ENCODE data around the gene LCE1E.

Gene LCE1E

DNA sequence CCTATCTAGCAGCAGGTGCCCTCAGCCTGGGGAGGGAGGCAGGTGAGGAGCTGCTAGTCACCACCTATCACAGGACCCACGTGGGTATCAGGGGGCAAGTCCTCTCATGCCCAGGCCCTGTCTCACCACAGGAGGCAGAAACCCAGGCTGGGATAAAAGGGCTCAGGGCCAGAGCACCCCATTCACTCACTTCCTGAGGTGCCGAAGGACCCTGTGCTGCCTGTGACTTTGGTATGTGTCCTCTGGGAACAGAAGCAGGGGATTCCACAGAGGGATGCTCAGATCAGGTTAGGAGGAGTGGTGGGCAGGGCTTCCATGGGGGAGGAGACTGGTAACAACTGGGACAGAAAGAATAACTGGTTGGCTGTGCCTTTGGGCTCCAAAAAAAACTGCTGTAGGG lies at the start of gene LCE1E:
Gene LCE1E, plus strand, starts transcription at position 181 of the 400 bp plus-strand sequence. CDS start 1,043 bp downstream, outside the sequence.
- DNase-seq (ENCODE audit: low read depth in 3 of 3) = no peak

DNA sequence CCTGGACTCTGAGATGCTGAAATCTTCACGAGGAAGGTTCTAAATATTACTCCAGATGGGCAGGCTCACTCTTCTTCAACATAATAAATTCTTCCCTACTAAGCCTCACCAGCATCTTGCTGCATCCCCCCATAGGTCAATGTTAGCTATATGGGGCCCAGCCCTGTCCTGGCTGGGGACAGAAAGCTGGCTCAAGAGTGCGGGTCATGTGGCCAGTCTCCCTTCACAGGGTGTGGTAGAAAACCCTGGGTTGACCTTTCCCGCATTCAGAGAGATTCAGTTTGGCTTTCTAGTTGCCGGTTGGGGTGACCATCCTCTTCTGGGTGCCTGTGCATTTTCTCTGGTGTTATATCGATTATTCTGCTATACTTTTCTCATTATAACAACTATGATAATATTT lies 48.1 kb upstream of the LCE1E start:
- no peak for DNase-seq (ENCODE audit: low read depth in 3 of 3)

- DNase-seq (ENCODE audit: low read depth in 3 of 3) = no peak
Measured at GRCh38 chr1:152739841-152740240, 46.2 kb upstream of the LCE1E start.

DNA sequence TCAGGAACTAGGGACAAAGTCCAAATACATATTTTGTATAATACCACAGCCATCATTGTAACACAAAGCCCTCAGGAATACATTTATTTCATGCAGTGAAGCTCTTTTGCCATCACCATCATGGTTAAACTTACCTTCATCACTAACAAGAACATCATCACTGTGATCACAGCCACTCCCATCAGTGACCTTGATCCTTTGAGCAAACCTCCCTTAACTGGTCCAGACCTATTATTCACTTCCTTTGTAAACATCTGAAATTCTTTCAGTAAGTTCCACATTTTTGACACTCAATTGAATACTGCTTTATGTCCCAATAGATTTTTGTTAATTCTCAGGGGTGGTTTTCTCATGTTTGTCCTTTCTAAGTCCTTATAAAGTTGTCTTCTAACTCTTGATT lies 44.4 kb upstream of the LCE1E start:
- DNase-seq (ENCODE audit: low read depth in 3 of 3) = no peak

GRCh38 chr1:152743371-152744145 lies 42.5 kb upstream of the LCE1E start:
- DNase-seq (ENCODE audit: low read depth in 3 of 3) = no peak

DNA sequence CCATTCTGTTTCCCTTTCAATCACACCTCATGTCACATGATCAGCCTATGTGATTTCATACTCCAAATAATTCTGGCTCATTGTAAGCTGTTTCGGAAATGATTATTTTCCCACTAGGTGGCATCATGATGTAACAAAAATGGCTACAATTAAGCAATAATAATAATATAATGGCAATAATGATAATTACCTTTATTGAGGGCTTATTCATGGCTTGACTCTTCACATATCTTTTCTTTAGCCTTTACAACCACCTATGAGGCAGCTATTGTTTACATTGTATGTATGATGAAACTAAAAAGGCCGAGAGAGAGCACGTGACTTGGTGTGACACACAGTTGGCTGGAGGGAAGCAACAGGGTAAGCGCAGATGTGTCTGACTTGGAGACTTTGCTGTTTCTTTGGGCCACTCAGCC lies 40.8 kb upstream of the LCE1E start:
- no peak for DNase-seq (ENCODE audit: low read depth in 3 of 3)

GRCh38 chr1:152745765-152746444 lies 40.2 kb upstream of the LCE1E start:
- DNase-seq (ENCODE audit: low read depth in 3 of 3) = no peak

GRCh38 chr1:152747831-152748230 lies 38.2 kb upstream of the LCE1E start:
- DNase-seq (ENCODE audit: low read depth in 3 of 3) = no peak

DNA sequence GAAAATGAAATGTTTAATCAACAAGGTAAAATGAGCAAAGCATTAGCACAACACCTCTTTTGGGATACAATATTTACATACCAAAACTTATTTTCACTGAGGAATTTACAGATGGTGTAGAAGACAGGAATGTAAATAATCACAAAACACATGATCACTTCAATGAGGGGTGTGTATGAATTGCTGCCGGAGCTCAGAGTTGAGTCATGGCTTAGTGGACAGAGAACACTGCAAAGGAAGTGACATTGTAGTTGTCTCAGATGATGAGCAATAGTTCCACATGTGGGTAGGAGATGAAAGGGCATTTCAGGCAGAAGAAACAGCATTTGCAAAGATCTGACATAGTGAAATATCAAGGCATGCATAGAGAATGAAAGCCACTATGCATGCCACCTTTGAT lies 33.8 kb upstream of the LCE1E start:
- DNase-seq (ENCODE audit: low read depth in 3 of 3) = no peak

DNA sequence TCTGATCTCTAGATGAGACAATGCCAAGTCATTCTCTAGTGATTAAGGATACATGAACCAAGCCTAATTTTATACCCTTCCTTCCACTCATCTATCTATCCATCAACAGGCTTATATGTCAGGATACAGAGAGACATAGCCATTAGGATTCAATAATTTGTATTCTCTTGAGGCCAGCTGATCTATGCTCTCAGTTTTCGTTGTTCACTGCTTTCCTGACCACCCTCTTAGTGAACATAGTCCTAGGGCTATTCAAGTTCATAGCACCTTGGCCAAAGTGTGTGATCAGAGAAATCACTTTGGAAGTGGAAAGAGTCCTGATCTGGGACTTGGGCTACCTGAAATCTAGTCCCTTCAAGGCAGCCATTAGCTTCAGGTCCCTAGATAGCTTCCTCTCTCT lies 32.5 kb upstream of the LCE1E start:
- no peak for DNase-seq (ENCODE audit: low read depth in 3 of 3)

DNA sequence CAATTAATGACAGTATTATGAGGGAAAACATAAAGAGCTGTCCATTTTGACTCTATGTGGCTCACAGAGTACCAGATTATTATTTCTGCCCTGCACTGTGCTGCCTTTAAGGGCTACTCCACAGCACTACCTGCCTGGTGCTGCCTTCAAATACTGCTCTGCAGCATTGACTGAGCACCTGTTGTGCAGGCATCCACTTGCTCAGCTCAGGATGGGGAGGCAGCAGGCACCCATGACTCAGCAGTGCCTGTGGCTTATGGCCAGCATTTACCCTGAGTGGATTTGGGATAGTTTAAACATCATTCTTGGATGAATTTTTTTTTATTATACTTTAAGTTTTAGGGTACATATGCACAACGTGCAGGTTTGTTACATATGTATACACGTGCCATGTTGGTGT lies 29.2 kb upstream of the LCE1E start:
- no peak for DNase-seq (ENCODE audit: low read depth in 3 of 3)

DNA sequence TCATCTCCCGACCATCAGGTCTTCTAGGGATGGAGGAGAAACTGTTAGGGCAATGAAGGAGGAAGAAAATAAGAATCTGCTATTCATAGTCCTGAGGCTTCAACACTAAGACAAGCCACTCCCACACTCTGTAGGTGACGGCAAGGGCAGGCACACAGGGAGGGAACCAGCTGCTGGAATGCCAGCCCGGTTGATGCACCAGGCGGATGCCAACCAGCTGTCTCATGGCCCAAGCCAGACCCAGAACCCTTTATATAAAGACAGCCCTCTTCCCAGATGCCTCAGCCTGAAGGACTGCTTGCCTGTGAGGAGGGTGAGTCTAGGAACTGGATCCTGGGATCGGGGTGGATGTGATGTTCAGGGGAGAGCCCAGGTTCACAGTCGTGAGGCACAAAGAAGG lies 28.3 kb upstream of the LCE1E start, which contains the start of gene KPRP:
Gene KPRP, plus strand, starts transcription at position 279 of the 400 bp plus-strand sequence. CDS start 1,564 bp downstream, outside the sequence.
- no peak for DNase-seq (ENCODE audit: low read depth in 3 of 3)

GRCh38 chr1:152758636-152759035 lies 27.4 kb upstream of the LCE1E start:
- DNase-seq (ENCODE audit: low read depth in 3 of 3) = no peak

DNA sequence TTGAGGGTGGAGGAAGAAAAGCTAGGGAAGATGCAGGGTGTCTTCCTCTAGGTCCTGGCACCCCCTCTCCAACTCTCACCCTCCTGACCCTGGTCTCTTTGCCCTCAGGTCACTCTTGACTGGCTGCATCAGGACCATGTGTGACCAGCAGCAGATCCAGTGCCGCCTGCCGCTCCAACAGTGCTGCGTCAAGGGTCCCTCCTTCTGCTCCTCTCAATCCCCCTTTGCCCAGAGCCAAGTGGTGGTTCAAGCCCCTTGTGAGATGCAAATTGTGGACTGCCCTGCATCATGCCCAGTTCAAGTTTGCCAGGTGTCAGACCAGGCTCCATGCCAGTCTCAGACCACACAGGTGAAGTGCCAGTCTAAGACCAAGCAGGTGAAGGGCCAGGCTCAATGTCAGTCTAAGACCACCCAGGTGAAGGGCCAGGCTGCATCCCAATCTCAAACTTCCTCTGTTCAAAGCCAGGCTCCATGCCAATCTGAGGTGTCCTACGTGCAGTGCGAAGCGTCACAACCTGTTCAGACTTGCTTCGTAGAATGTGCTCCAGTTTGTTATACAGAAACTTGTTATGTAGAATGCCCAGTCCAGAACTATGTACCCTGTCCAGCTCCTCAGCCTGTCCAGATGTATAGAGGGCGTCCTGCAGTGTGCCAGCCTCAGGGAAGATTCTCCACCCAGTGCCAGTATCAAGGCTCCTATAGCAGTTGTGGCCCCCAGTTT lies 26.4 kb upstream of the LCE1E start:
- DNase-seq (ENCODE audit: low read depth in 3 of 3) = no peak

GRCh38 chr1:152760551-152761190 lies 25.4 kb upstream of the LCE1E start:
- DNase-seq (ENCODE audit: low read depth in 3 of 3) = no peak

DNA sequence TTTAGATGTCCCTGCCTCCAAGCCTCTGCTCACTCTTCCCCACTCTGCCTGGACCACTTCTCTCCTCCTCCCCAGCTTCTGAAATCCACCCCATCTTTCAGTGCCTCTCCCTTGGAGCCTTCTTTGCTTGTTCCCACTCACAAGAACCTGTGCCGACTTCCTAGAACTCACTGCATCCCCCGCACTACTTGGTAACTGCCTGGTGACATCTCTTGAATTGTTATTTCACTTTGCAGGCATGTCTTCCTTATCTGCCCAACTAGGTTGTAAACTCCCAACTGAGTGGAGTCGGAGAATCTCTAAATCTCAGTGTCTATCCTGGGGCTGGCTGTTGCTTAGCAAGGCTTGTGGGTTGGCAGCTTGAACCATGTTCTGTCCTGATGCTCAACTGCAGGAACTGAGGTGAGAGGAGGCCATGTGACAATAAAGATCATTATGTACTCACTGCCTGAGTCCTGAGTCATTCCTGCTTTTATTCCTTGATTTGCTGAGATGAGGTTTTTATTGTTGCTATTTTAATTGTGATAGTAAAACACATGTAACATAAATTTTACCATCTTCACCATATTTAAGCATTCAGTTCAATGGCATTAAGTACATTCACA lies 24.3 kb upstream of the LCE1E start:
- no peak for DNase-seq (ENCODE audit: low read depth in 3 of 3)

- DNase-seq (ENCODE audit: low read depth in 3 of 3) = no peak
Measured at GRCh38 chr1:152768847-152769533, 17.1 kb upstream of the LCE1E start.

GRCh38 chr1:152770411-152770810 lies 15.6 kb upstream of the LCE1E start:
- DNase-seq (ENCODE audit: low read depth in 3 of 3) = no peak

- no peak for DNase-seq (ENCODE audit: low read depth in 3 of 3)
Measured at GRCh38 chr1:152774875-152775274, 11.2 kb upstream of the LCE1E start, which contains the start of gene LCE1F. LCE1F (plus strand) TSS chr1:152775140; CDS start chr1:152776372, 1,232 bp downstream.

- no peak for DNase-seq (ENCODE audit: low read depth in 3 of 3)
Measured at GRCh38 chr1:152776361-152776760, 9.7 kb upstream of the LCE1E start.

All from stimulated activated CD4-positive, alpha-beta T cell treated with anti-CD3 and anti-CD28 coated beads, TNF-alpha, amount 100 ng/mL, for 24 hours (primary cell).